Lower lobe of right lung (tissue), 2 donors: ENCODE data around the gene CSF1. TPM values are rescaled to one million over a fixed set of nuclear protein-coding genes. Genes with fewer than 3 reads are reported as not detected.
A peak's percentile ranks its signal among the peaks of the same experiment; 100 is the strongest.

Experiments used
- ATAC-seq, 2 donors: fragments of 200-7000 bp; cut with Tn5 transposase; one replicate each; pipeline ENCODE4 v1.9.1; 2020 to 2022; ENCODE audit warnings: mild to moderate bottlenecking in 2 of 2, moderate library complexity in 2 of 2
- DNase-seq: peaks from one replicate; pipeline ENCODE4 v3.0.0-alpha.2; 2020
- H3K27ac ChIP-seq: fragments of 200-600 bp; one replicate; pipeline ENCODE4 v1.8.0; 2022
- H3K27me3 ChIP-seq: fragments of 200-600 bp; one replicate; pipeline ENCODE4 v1.8.0; 2022; ENCODE audit warnings: low read depth
- H3K36me3 ChIP-seq: fragments of 200-600 bp; one replicate; pipeline ENCODE4 v1.8.0; 2022; ENCODE audit warnings: mild to moderate bottlenecking
- H3K4me1 ChIP-seq: fragments of 200-600 bp; one replicate; pipeline ENCODE4 v1.8.0; 2022
- H3K4me3 ChIP-seq: fragments of 200-600 bp; one replicate; pipeline ENCODE4 v1.8.0; 2022; ENCODE audit warnings: mild to moderate bottlenecking
- H3K9me3 ChIP-seq: fragments of 200-600 bp; one replicate; pipeline ENCODE4 v1.8.0; 2022
- intact Hi-C: fragments of 100-400 bp; cut with DNase I; formaldehyde crosslinking; loops from one replicate; pipeline ENCODE4 v1.11.0; 2022
- total RNA-seq: library from RNA; stranded (reverse); fragmentation: NEBNext Ultra II Directional; extraction: Animal tissue kit (Norgen Biotek cat#: 25700); gene quantifications from one replicate; pipeline ENCODE4 v1.2.1, GENCODE V29; 2021
- TF ChIP-seq, protein P1 (sequence below): fragments of 200-600 bp; IDR thresholded peaks from one replicate; pipeline ENCODE4 v1.8.0; 2022; ENCODE audit warnings: antibody characterized with exemption, mild to moderate bottlenecking
- donor health status: DM: no; HTN: yes; CAD: no; lungs with severe emphysema.

CSF1 gene
- total RNA-seq, 1 donor from 2014 or later, result 64.3 TPM

GRCh38 chr1:109866071-109866470 lies 44.6 kb upstream of the CSF1 start:
- Histone ChIP-seq H3K27me3 (no peaks in the 10 kb centered on the region), H3K9me3 (no peaks in the 10 kb centered on the region), H3K4me3 (no peak overlapping the region), H3K27ac (no peak overlapping the region), H3K36me3 (no peaks in the 10 kb centered on the region), H3K4me1 (peaks cover 18% of the 10 kb centered on the region)
- no peak for ATAC-seq
- DNase-seq, result no peak
- TF ChIP-seq, protein P1, sequence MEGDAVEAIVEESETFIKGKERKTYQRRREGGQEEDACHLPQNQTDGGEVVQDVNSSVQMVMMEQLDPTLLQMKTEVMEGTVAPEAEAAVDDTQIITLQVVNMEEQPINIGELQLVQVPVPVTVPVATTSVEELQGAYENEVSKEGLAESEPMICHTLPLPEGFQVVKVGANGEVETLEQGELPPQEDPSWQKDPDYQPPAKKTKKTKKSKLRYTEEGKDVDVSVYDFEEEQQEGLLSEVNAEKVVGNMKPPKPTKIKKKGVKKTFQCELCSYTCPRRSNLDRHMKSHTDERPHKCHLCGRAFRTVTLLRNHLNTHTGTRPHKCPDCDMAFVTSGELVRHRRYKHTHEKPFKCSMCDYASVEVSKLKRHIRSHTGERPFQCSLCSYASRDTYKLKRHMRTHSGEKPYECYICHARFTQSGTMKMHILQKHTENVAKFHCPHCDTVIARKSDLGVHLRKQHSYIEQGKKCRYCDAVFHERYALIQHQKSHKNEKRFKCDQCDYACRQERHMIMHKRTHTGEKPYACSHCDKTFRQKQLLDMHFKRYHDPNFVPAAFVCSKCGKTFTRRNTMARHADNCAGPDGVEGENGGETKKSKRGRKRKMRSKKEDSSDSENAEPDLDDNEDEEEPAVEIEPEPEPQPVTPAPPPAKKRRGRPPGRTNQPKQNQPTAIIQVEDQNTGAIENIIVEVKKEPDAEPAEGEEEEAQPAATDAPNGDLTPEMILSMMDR, result no peak
- intact Hi-C loops, result no loop called here

DNA sequence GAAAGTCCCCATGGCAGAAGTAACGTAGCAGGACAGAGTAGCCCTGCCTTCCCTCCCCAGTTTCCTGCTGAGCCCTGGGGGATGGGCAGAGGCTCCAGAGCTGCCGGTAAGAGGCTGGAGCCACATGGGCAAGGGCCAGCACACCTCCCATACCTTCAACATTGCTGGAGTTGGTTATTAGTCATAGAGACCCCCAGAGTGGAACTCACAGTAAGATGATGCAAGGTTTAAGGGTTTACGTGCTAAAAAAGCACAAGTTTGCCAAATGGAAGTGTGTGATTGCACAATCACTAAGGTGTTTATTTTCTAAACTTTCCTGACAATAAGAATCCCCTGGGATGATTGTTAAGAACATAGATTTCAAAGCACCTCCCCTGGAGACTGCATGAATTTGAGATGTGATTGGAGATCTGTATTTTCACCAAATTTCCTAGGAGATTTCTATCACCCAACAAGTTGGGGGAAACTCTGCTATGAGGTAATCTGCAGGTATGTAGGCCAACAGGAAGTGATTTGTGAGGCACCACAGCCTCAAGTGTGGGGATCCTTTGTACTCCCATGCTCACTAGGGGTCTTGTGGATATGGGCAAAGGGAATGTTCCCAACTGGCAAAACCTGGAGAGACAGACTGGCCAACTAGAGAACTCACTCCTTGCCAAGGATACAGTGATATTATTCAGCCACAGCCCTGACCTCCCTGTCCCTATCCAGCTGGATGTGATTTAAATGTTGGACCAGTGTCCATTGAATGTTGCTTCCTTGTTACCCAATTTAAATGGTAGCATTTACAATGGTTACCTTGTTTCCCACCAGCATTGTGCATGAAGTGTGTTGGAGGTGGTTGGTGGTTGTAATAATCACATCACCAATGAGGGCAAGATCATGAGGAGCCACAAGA lies 37.1 kb upstream of the CSF1 start:
- no peaks in the 10 kb centered on the region for H3K9me3 ChIP-seq
- intact Hi-C loops, result no loop called here
- no peak for DNase-seq
- TF ChIP-seq, protein P1, result no peak
- no peak overlapping the region for H3K4me3 ChIP-seq
- peak; percentile 48 to 56 for ATAC-seq
- peaks cover 38% of the 10 kb centered on the region for H3K4me1 ChIP-seq
- H3K36me3 ChIP-seq, result no peaks in the 10 kb centered on the region
- no peaks in the 10 kb centered on the region for H3K27me3 ChIP-seq
- H3K27ac ChIP-seq, result peak overlapping the region; percentile 57

- Histone ChIP-seq H3K27ac (no peak overlapping the region), H3K36me3 (no peaks in the 10 kb centered on the region), H3K4me1 (peaks cover 38% of the 10 kb centered on the region), H3K9me3 (no peaks in the 10 kb centered on the region), H3K27me3 (no peaks in the 10 kb centered on the region), H3K4me3 (no peak overlapping the region)
- DNase-seq (no peak), ATAC-seq (no peak)
- intact Hi-C loops, result no loop called here
- TF ChIP-seq, protein P1, result no peak
Observed at GRCh38 chr1:109874445-109874844, 36.2 kb upstream of the CSF1 start.

DNA sequence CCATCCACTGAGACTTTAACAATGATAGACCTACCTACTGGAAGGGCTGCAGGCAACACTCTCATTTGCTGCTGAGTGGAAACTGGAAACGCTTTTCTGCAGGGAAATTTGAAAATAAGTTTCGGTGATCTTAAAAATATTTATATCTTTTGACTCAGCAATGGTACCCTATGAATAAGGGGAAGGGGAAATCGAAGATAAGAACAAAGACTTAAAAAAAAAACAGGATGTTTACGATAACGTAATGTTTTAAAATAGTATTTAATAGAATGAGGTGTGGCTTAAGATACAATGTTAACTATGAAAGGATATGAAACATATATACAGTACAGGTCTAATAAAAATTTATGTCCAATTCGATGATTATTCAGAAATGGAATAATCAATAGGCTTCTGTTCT lies 34.8 kb upstream of the CSF1 start:
- Histone ChIP-seq H3K4me3 (no peak overlapping the region), H3K4me1 (peaks cover 38% of the 10 kb centered on the region), H3K9me3 (no peaks in the 10 kb centered on the region), H3K27me3 (no peaks in the 10 kb centered on the region), H3K27ac (no peak overlapping the region), H3K36me3 (no peaks in the 10 kb centered on the region)
- no peak for ATAC-seq
- intact Hi-C loops, result no loop called here
- TF ChIP-seq, protein P1, result no peak
- no peak for DNase-seq

GRCh38 chr1:109876617-109877316 lies 33.9 kb upstream of the CSF1 start:
- DNase-seq, result no peak
- no peaks in the 10 kb centered on the region for H3K27me3 ChIP-seq
- no peaks in the 10 kb centered on the region for H3K9me3 ChIP-seq
- H3K4me1 ChIP-seq, result peaks cover 38% of the 10 kb centered on the region
- intact Hi-C loops, result no loop called here
- TF ChIP-seq, protein P1, result no peak
- peak overlapping the region; percentile 4 for H3K4me3 ChIP-seq
- H3K27ac ChIP-seq, result peak overlapping the region; percentile 92
- peak; percentile 2 to 30 for ATAC-seq
- no peaks in the 10 kb centered on the region for H3K36me3 ChIP-seq
